SK-N-MC (cell line): Measurements from ENCODE around the gene ALDOB.
A peak's percentile ranks its signal among the peaks of the same experiment; 100 is the strongest.

Experiments
- EZH2 ChIP-seq: fragments of 200-600 bp; sonication (generic); IDR thresholded peaks from one replicate; pipeline ENCODE4 v1.6.1; 2017; ENCODE audit warnings: antibody characterized with exemption
- FOXP2 ChIP-seq: optimal IDR thresholded peaks from 2 replicates; pipeline ENCODE3; 2011; ENCODE audit warnings: mild to moderate bottlenecking, moderate library complexity; ENCODE audit not compliant: insufficient read depth; ENCODE audit errors: extremely low read length, control extremely low read depth
- POLR2AphosphoS5 ChIP-seq: IDR thresholded peaks from 2 replicates; pipeline ENCODE4 v1.6.1; 2012; ENCODE audit warnings: mild to moderate bottlenecking, low read depth, low read length, borderline replicate concordance

GRCh38 chr9:101398068-101398929 is 37.3 kb downstream of the ALDOB start, which contains the start of the genes MRPL50 and ZNF189:
- TF ChIP-seq EZH2 = no peak
- peak; percentile 97 for TF ChIP-seq POLR2AphosphoS5
- no peak for TF ChIP-seq FOXP2
